HK-2 (cell line): ENCODE data around the gene GGTA1.

ENCODE experiments used
- DNase-seq: peaks from one replicate; pipeline ENCODE4 v3.0.0-alpha.2; 2018; ENCODE audit not compliant: unreplicated experiment

GGTA1 gene

DNA sequence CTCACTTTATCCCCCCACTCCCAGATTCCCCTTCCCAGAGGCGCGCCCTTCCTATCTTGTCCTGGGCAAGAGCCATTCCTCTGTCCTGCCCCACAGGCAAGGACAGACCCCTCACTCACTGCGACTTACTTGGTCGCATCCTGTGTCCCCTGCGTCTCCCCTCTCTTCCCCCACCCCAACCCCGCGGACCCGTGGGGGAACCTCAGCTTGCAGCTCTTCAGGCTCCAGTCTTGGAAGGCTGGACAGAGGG, 542 bp downstream of the GGTA1 start:
- DNase-seq: no peak

DNA sequence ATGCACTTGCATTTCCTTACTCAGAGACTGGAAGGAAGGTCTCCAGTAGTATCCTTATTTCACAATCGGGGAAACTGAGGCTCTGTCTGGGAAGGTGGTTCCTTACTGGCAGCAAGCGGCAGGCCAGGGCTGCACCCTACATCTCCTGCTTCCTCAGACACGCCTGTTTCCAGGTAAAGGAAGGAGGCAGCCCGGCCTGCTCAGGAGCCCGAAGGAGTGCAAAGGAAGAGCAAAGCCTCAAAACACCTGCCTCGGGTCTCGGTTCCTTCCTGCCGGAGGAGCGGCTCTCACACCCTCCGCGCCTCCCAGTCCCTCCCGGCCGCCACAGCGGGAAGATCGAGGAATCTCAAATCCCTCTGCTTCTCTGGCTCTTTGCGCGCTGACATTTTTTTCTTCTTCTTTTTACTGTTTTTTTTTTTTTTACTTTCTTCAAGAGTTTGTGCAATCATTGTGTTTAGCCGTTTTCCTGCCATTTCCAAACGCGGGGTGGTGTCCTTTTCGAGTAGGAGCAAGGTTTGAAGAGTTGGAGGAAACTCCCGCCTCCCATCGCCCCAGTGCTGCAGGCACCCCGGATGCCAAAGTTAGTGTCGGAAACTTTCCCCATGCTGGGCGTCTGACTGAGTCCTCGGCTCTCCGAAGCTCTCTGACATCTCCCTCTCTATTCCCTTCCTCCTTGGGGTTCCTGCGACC, 1.0 kb downstream of the GGTA1 start:
- no peak for DNase-seq

DNA sequence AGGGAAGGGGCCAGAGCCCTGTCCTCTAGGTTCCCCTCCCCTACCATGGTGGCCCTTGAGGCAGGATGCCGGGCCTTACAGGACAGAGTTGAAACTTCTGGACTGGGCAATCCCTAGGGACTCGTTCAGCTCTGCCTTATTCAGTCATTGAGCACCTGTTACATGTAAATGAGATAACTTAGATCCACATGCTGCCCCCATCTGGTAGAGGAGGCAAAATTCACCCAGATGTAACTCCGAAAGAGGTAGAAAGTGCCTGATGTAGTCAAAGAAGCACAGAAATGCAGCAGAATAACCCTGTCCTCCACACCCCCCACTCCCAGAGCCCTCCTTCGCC, 1.5 kb downstream of the GGTA1 start:
- DNase-seq: peak; percentile 43

DNA sequence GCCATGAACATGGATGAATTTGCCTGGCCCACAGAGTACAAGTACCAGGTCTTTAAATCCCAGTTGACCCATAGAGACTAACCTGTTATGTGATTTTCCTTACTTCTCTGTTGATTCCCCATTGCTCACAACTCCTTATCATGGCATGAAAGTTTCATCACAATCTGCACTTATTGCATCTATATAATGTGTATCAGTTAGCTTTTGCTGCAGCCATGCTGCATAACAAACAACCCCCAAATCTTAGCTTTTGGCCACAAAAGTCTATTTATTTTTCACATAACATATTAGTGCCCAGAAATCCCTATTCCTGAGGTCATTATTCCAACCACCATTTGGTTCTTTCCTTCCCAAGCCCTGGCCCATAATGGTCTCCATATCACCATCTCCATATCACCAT, 3.7 kb downstream of the GGTA1 start:
- DNase-seq: no peak

DNA sequence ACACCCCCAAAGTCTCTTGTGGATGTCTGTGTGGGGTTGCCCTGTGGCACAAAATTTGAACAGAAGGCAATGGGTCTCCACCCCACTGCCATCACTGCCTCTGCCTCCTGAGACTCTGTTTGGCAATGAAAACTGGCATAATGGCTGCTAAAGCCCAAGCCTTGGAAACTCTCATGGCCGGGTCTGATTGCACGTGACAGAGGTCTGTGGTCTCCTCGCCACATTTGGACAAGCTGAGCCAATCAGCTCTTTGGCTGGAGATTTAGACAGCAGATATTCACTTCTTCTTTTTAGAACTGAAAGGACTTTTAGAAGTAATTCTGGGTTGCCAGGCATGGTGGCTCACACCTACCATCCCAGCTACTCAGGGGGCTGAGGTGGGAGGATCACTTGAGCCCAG, 5.5 kb downstream of the GGTA1 start:
- no peak for DNase-seq

DNA sequence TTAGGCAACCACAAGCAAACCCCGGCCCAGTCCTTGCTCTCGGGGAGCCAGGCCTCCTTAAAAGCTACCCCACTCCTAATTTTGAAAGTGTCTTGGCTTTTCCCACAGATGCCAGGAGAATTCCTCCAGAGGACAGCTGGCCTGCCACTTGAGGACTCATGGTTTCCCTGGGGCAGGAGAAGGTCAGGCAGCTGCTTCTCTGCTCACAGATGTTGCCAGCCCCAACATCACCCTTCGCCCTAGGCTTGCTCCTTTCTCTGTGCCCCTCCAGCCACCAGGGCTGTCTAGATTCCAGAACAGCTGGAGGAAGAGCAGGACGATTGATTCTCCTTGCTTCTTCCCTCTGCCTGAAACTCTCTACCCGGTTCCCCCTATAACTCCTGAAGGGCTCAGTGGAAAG, 8.5 kb downstream of the GGTA1 start:
- DNase-seq: no peak

DNA sequence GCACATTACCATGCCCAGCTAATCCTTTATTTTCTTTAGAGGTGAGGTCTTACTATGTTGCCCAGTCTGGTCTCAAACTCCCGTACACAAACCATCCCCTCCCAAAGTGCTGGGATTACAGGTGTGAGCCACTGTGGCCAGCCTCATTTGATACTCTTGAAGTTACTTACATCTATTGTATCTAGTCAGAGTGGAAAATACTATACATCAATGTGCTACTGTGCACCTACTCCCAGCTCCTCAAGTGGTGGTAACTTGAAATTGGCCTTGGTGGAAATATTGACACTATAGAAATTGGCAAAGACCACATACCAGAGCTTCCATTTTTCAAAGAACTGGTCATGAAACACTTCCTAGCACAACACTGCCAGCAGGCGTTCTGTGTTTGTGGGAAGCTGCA, 10.3 kb downstream of the GGTA1 start:
- no peak for DNase-seq

DNA sequence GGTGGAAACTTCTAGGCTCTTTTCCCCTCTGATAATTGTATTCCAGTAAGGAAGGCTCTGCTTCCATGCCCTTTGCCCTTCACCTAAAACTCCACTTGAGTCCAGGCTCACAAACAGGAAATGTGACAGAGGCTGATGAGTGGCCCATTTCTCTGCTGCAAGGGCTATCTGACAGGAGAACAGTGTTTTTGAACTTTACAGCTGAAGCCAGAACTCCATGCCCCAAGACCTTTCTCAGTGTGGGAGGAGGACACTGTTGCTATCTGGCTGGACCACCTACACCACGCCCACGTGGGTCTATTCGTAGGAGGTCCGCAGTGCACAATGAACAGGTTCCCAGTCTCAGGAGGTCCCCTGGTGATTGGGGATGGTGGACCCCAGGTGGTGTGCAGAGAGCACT, 13.6 kb downstream of the GGTA1 start:
- DNase-seq: no peak

- DNase-seq: no peak
Measured at GRCh38 chr9:121485623-121486022, 14.0 kb downstream of the GGTA1 start.

DNA sequence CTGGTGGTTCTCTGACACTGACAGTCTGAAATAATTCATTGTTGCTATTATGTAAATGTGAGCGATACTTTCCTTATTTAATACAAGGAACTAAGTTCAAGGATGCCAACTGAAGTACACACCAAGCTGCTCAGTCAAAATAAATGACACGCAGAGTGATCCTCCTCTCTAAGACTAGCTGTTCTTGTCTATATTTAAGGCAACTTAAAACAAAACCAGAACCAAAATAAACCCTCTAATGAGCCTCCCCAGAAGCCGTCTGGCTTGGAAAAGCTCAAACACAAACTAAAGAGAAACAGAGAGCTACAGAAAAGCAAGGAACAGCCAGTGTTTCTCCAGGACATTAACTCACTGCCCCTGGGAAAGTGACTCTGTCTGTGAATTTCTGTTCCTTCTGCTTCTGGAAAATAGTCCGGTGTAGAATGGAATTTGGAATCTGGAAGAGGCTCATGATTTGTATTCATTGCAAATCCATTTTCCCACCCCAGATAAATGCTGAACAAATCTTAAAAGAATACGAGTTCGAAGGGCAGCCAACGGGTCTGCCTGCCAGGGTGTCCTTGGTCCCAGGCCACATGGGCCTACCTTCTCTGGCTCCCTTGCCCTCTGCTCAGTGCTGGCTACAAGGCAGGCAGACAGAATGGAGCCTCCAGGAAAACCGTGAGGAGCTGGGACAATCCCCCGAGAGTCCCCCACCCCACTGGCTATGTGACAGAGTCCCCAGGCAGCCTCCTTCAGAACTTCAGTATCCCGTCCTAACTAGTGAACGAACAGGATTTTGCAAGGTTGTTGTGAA, 14.8 kb downstream of the GGTA1 start:
- DNase-seq: no peak

DNA sequence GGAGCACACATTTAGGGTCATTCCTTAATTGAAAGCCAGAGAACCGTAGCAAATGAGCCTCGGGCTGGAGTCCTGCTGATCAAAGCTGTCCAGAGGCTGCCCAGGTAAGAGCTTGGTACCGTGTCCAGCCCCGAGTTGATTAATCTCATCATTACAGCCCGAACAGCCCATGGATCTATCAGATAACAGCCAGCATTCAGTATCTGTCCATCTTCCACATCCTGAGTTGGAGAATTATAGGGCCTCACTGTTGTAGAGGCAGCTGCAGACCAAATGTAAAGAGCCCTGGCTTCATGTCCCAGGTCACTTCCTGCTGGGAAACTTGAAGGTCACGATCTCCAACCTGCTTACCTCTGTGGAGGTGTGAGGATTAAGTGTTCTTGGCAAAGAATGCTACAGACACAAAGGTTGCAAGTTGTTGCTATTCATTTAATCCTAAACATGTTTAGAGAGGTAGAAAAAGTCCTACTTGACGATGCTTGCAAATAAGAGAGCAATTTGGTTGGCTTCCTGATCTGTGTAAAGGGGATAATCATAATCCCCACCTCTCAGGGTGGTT, 16.1 kb downstream of the GGTA1 start:
- no peak for DNase-seq

GRCh38 chr9:121483049-121483448, 16.6 kb downstream of the GGTA1 start:
- no peak for DNase-seq

GRCh38 chr9:121478816-121479676, 20.6 kb downstream of the GGTA1 start:
- DNase-seq: no peak

GRCh38 chr9:121476156-121476555, 23.5 kb downstream of the GGTA1 start:
- no peak for DNase-seq

DNA sequence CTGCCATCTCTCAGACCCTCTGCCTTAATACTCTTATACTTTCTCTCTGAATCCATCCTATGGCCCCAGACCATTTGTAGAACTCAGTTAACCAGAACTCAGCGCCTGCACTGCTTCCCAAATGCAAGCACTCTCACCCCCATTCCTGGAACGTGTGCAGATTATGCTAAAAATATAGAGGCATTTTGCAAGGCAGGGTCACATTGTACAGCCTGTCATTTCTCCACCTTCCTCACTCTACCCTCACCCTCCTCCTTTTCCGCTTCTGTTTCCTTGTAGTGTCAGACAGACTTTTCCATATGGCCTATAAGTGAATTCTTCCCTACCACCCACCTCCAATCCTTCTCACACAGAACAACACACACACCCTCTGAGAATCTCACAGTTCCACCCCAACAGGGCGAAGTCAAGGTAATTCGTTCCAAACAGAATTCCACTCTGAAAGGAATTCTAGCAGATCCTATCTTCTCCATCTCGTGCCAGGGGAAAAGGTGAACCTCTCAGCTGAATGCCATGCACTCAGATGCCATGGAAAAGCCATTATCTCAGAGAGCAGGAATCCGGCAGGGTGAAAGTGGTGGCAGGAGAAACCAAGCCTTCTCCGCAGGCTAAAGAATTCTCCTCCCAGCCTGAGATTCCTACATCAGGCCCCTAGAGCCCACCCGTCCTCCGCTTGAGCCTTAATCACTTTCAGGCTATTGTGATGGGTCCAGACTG, 25.3 kb downstream of the GGTA1 start:
- DNase-seq: no peak

DNA sequence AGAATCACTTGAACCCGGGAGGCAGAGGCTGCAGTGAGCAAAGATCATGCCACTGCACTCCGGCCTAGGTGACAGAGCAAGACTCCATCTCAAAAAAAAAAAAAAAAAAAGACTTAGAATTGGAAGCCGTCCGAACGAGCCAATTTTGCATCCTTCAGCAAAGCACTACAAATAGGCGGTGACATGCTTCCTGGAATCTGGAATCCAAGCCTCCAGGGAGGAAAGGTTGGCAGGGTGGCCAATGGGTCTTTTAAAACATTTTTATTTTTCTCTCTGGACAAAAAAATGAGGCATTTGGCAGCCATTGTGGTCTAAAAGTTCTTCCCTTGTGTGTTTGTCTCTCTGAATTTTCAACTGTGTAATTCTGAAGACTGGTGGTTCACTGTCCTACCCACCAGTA, 26.4 kb downstream of the GGTA1 start:
- no peak for DNase-seq

GRCh38 chr9:121472446-121472845, 27.2 kb downstream of the GGTA1 start:
- no peak for DNase-seq

- DNase-seq: no peak
Measured at GRCh38 chr9:121466142-121466541, 33.5 kb downstream of the GGTA1 start.

GRCh38 chr9:121464968-121465367, 34.7 kb downstream of the GGTA1 start:
- no peak for DNase-seq

- no peak for DNase-seq
Measured at GRCh38 chr9:121463026-121463807, 36.4 kb downstream of the GGTA1 start.

DNA sequence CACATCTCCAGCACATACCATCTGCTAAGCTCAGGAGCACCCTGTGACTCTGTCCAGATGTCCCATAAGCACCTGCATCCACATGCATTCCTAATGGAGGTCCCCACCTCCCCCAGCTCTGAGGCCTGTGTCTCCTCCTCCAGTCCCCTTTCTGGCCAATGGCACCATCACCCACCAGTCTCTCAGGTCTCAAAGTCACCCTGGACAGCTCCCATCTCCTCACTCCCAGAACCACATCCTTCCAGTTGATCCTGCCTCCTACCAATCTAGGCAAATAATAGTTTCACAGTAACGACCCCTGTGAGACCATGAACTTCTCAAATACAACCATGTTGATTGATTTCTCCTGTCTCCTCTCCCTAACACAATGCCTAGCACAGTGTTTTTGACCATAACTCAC, 40.1 kb downstream of the GGTA1 start:
- no peak for DNase-seq
